Activated CD8-positive, alpha-beta memory T cell treated with anti-CD3 and anti-CD28 coated beads, Interleukin-2, amount 50 U/mL, for 1 hour (primary cell): ENCODE data around the gene CREBBP.

Experiments used
- DNase-seq: peaks from one replicate; pipeline ENCODE4 v3.0.0-alpha.2; 2020; ENCODE audit errors: extremely low read depth

Gene CREBBP

GRCh38 chr16:3856367-3857141 is 24.0 kb downstream of the CREBBP start:
- no peak for DNase-seq

- no peak for DNase-seq
These were observed 25.6 kb downstream of the CREBBP start for GRCh38 chr16:3854750-3855541.

DNA sequence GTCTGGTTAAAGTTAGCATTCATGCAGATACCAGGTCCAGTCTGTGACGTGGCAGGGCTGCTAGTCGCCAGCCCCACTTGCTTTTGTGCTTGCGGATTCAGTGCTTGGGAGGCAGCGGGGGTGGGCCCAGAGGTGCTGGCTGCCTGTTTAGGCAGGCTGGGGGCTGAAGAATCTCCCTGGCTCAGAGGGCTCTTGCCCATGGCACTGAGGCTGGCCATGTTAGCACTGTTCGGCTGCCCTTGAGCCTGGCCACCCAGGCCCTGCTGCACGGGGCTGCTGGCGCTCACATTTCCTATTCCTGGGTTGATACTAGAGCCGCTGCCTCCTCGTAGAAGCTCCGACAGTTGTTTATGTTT is 30.0 kb downstream of the CREBBP start:
- DNase-seq = no peak

DNA sequence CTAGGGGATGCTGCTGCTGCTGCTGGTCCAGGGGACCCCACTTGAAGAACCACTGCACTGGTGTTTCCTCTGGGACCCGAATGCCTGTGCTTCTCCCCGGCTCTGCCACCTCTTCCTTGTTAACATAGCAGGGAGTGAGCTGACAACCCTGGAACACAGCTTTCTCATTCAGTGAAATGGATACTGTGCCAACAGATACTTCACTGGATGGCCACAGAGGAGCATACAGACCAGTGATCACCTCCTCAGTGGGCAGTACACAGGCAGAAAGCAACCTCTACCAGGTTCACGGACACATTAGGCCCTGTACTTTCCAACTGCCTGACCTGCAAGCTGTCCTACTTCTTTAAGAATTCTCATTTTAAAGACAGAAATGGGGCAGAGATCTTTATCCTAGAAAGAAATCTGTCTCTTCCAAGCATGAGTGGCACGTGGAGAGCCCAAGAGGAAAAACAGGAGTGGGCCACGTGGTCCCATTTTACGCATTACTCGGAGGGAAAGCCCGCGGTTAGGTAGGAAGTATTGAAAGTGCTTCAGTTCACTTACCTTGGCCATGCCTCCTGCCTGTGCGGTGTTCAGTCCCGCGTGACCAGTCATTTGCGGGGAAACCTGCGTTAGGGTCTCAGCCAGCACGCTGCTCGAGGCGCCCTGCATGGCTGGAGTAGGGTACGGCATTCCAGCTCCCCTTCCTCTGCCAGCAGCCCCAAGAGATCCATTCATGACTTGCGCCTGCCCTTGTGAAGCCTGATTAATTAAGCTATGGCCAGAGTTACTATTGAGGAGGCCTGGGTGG is 30.6 kb downstream of the CREBBP start:
- DNase-seq = no peak

- no peak for DNase-seq
These were observed 33.9 kb downstream of the CREBBP start for GRCh38 chr16:3846595-3847091.

- no peak for DNase-seq
These were observed 34.4 kb downstream of the CREBBP start for GRCh38 chr16:3846087-3846486.

GRCh38 chr16:3842994-3843393 is 37.5 kb downstream of the CREBBP start:
- DNase-seq = no peak

- no peak for DNase-seq
These were observed 38.6 kb downstream of the CREBBP start for GRCh38 chr16:3841729-3842508.

- no peak for DNase-seq
These were observed 40.9 kb downstream of the CREBBP start for GRCh38 chr16:3839402-3840184.

- DNase-seq = no peak
These were observed 41.7 kb downstream of the CREBBP start for GRCh38 chr16:3838600-3839401.

GRCh38 chr16:3837851-3838586 is 42.5 kb downstream of the CREBBP start:
- DNase-seq = no peak

DNA sequence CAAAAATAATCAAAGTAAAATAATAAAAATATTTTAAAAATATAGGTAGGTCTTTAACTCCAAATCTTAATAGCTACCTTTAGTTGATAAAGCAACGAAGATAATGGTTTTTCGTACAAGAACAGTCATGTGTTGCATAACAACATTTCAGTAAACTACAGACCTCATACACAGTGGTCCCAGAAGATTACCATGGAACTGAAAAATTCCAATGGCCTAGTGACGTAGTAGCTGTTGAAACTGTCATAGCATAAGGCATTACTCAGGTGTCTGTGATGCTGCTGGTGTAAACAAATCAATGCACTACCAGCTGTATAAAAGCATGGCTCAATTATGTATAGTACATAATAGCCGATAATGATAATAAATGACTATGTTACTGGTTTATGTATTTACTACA is 43.9 kb downstream of the CREBBP start:
- DNase-seq = no peak

- no peak for DNase-seq
These were observed 45.4 kb downstream of the CREBBP start for GRCh38 chr16:3835089-3835602.

DNA sequence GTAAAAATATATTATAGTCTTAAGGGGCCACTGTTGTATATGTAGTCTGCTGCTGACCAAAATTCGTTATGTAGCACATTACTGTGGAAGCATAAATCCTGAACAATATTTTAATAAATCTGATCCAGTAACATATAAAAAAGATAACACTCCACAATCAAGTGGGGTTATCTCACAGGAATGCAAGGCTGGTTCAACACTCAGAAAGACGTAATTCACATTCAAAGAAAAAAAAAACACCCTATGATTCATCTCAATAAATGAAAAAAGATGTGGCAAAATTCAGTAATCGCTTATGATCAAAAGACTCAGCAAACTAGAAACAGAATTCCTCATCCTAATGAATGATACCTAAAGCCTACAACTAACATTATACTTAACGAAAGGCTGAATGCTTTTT is 47.8 kb downstream of the CREBBP start:
- DNase-seq = no peak

GRCh38 chr16:3830625-3831254 is 49.8 kb downstream of the CREBBP start:
- no peak for DNase-seq

DNA sequence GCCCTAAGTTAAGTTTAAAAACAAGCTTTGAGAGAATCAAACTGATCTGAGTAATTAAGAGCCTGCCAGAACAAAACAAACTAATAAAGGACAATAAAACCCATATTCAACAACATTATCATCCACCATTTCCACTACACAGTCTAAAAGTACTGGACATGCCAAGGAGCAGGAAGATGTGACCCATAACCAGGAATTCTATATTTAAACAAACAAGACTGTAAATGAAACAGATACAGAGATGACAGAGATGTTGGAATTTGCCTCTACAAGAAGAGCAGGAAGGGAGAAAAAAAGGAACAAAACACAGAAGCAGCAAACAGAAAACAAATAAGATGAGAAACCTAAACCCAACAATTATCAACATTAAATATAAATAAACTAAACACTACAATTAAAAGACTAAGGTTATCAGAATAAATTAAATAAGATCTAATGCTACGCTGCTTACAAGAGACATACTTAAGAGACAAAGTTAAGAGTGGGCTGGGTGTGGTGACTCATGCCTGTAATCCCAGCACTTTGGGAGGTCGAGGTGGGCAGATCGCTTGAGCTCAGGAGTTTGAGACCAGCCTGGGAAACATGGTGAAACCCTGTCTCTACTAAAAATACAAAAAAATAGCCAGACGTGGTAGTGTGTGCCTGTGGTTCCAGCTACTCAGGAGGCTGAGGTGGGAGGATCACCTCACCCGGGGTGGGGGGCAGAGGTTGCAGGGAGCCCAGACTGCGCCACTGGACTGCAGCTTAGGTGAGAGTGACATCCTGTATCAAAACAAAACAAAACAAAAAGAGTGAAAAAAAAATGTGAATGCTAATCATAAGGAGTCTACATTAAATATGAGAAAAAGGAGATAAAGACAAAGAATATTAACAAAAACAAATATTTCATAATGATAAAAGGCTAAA is 50.6 kb downstream of the CREBBP start:
- DNase-seq = no peak

DNA sequence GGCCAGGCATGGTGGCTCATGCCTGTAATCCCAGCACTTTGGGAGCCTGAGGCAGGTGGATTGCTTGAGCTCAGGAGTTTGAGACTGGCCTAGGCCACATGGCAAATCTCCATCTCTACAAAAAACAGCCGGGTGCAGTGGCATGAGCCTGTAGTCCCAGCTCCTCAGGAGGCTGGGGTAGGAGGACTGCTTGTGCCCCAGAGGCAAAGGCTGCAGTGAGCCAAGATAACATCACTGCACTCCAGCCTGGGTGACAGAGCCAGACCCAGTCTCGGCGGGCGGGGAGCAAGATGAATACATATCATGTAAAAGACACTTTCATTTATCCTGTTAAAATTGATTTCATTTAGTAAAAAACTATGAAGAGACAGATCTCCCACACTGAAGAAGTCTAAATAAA is 54.6 kb downstream of the CREBBP start:
- DNase-seq = no peak
